ENCODE results near the gene LXN.

The LXN gene

DNA sequence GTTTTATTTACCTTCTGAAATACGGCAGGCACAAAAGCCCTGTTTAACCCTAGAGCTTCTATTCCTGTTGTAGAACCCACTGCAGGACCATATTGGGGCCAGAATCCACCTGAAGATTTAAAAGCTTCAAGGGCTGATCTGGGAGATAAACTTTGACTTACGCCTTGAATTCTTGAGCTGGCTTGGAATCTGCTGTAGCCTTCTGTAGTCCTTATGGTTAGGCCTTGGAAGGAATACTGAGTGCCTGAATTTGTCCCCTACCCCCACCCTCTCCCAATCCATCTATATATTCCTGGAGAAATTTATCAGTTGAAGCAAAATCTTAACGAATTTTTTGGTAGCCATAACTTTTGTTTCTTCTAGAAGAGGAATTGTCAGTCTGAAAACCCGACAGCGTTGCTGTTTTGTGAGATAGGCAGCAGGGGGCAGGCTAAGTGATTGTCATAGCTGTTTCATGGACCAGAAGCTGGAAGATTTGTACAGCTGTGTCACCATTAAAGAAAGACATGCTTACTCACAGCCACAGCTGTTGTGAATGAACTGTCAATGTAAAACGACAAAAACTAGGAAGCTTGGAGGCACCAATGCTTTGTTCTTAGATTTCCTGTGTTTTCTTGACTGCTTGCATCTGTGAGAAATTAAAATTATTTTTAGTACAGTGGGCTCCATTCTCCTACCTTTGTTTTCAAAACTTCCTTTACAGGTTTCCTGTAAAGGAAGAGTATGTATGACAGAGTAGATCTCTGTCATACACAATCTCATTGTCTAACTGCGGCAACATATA lies 12.8 kb downstream of the LXN start:
- H3K4me3 ChIP-seq (ENCODE audit: low read depth, low read length): no peak overlapping the region
- peak; percentile 56 for DNase-seq (ENCODE audit: low read depth)
- in situ Hi-C loops (cut with HindIII; ENCODE audit: low sequenced_read_pairs): loop anchor here (10.0 kb wide), 2 partner anchors 45 to 125 kb away; no protein-coding TSS in a partner anchor

DNA sequence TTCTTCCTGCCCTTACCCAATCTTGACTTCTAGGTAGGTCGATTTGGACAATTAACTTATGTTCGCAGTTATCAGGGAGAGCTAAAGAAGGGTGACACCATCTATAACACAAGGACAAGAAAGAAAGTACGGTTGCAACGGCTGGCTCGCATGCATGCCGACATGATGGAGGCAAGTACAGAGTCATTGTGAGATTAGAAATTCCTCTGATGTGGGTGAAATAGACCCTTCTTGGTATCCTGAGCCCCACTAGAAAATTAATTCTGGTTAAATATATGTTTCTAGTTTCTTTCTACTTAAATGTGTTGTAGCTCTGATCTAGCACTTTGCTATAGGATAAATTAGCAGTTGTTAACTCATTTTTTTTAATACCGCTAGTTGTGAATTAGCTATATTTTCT lies 13.6 kb downstream of the LXN start:
- DNase-seq (ENCODE audit: low read depth): no peak
- in situ Hi-C loops (cut with HindIII; ENCODE audit: low sequenced_read_pairs): loop anchor here (10.0 kb wide), 2 partner anchors 46 to 126 kb away; no protein-coding TSS in a partner anchor
- H3K4me3 ChIP-seq (ENCODE audit: low read depth, low read length): no peak overlapping the region
- TF ChIP-seq, protein P1, sequence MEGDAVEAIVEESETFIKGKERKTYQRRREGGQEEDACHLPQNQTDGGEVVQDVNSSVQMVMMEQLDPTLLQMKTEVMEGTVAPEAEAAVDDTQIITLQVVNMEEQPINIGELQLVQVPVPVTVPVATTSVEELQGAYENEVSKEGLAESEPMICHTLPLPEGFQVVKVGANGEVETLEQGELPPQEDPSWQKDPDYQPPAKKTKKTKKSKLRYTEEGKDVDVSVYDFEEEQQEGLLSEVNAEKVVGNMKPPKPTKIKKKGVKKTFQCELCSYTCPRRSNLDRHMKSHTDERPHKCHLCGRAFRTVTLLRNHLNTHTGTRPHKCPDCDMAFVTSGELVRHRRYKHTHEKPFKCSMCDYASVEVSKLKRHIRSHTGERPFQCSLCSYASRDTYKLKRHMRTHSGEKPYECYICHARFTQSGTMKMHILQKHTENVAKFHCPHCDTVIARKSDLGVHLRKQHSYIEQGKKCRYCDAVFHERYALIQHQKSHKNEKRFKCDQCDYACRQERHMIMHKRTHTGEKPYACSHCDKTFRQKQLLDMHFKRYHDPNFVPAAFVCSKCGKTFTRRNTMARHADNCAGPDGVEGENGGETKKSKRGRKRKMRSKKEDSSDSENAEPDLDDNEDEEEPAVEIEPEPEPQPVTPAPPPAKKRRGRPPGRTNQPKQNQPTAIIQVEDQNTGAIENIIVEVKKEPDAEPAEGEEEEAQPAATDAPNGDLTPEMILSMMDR (IDR thresholded peaks at IDR 0.05; ENCODE audit: low read depth, low read length, missing control alignments): no peak

More for the DNA sequence above, 12.8 kb downstream of the LXN start:
- TF ChIP-seq, protein P1 (IDR thresholded peaks at IDR 0.05; ENCODE audit: low read depth, low read length, missing control alignments): peak; percentile 76

DNA sequence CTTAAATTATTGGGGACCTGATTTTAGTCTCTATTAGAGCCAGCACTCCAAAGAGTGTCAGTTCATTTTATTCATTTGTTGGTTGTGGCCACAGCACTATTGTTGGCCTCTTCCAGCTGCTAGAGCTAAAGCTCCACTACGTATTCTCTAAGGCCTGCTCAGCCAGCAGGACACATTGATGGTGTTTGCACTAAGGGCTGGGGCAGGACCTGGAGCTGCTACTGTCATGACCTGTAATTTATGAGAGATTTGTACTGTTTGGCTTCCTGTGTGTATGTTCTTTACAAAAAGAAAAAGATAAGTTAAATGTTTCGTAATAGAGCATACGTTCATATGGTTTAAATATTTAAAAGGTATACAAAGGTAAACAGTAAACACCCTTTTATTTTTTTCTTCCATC lies 20.0 kb downstream of the LXN start:
- no peak for DNase-seq (ENCODE audit: low read depth)
- in situ Hi-C loops (cut with HindIII; ENCODE audit: low sequenced_read_pairs): loop anchor here (10.0 kb wide), 2 partner anchors 52 to 132 kb away; no protein-coding TSS in a partner anchor
- TF ChIP-seq, protein P1 (IDR thresholded peaks at IDR 0.05; ENCODE audit: low read depth, low read length, missing control alignments): no peak

DNA sequence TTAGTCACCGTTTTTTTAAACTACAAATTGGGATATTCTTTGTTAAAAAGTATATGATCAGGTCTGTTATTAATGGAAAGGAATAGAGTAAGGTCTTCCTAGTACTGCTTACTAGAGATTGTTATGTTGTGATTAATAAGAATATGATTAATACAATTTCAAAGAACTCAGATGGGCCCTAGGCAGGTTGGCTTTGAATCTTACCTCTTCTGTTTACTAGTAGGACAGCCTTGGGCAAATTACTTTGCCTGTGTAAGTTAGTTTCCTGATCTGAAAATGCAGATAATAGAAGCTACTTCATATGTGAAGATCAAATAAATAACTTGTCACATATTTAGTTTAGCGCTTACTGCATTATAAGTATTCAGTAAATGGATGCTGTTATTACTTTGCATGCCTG lies 21.3 kb downstream of the LXN start:
- no peak for DNase-seq (ENCODE audit: low read depth)
- TF ChIP-seq, protein P1 (IDR thresholded peaks at IDR 0.05; ENCODE audit: low read depth, low read length, missing control alignments): no peak
- in situ Hi-C loops (cut with HindIII; ENCODE audit: low sequenced_read_pairs): loop anchor here (10.0 kb wide), 2 partner anchors 54 to 134 kb away; no protein-coding TSS in a partner anchor
- no peak overlapping the region for H3K4me3 ChIP-seq (ENCODE audit: low read depth, low read length)

More for the DNA sequence above, 20.0 kb downstream of the LXN start:
- H3K4me3 ChIP-seq (ENCODE audit: low read depth, low read length): no peak overlapping the region

DNA sequence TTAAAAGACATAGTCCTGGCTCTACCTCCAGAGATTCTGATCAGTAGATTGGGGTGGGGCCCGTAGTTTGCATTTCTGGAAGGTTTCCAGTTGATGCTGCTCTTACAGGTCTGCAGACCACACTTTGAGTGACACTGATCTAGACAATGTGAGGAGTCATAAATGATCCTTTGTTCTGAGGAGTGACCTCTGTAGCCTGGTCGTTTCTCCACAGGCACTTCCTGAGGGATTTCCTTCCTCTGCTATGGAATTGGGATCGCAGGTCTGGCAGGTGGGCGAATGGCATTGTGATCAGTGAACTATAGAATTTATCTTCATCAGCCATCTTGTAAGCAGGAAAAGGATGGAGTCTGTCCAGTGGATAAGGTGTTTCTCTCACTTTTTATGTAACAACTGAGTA lies 22.7 kb downstream of the LXN start:
- in situ Hi-C loops (cut with HindIII; ENCODE audit: low sequenced_read_pairs): loop anchor here (10.0 kb wide), 2 partner anchors 55 to 135 kb away; no protein-coding TSS in a partner anchor
- TF ChIP-seq, protein P1 (IDR thresholded peaks at IDR 0.05; ENCODE audit: low read depth, low read length, missing control alignments): no peak
- DNase-seq (ENCODE audit: low read depth): no peak
- no peak overlapping the region for H3K4me3 ChIP-seq (ENCODE audit: low read depth, low read length)

DNA sequence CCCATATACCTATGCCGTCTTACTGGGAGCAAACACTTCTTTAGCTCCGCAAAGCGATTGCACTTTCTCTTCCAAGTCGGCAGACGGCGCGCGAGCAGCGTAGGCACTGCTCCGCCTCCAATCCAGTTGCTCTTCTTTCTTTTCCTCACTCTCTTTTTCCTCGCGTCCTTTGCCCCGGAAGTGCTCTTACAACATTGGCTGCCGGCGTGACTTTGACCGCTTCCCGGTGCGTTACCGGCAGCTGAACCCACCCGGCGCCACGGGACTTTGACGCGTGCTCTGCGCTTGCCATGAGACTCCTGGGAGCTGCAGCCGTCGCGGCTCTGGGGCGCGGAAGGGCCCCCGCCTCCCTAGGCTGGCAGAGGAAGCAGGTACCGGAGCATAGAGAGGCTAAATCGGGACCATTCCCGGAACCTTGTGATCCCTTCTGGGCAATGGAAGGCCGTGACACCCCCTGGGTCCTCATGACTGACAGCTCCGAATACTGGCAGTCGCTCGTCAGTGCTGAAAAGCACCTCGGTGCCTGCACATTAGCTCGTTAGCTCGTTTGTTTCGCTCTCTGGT lies 28.0 kb downstream of the LXN start, which contains the start of gene GFM1:
Gene GFM1, plus strand, starts transcription at position 183 of the 564 bp plus-strand sequence. Its CDS starts 108 bp downstream, at position 291.
- in situ Hi-C loops (cut with HindIII; ENCODE audit: low sequenced_read_pairs): no loop called here

More for the DNA sequence above, 28.0 kb downstream of the LXN start, which contains the start of gene GFM1:
- TF ChIP-seq, protein P1 (IDR thresholded peaks at IDR 0.05; ENCODE audit: low read depth, low read length, missing control alignments): peak; percentile 98
- peak; percentile 89 for DNase-seq (ENCODE audit: low read depth)
- peak within 1 kb of the TSS; percentile 83 for H3K4me3 ChIP-seq (ENCODE audit: low read depth, low read length)

Measured in astrocyte of the cerebellum (primary cell).